DLD1 (cell line): ENCODE measurements around the gene NDUFB3.

ENCODE experiments used
- in situ Hi-C: cut with HindIII; loops from 2 replicates; pipeline ENCODE4 v1.10.0; 2017; ENCODE audit warnings: low sequenced_read_pairs

The NDUFB3 gene

DNA sequence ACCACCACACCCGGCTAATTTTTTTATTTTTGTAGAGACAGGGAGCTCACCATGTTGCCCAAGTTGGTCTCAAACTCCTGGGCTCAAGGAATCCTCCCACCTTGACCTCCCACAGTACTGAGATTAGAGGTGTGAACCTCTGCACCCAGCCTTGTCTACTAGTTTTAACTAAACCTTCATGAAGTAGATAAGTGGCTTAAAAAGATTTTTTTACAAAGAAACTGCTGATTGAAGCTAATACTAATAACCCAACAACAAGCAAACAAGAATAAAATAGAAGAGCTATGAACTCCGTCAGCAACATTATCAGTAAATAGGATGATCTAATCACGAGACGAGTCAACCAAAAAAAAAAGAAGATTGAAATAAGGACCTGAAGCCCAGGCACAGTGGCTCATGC, 18.8 kb downstream of the NDUFB3 start:
- in situ Hi-C loops: no loop called here

DNA sequence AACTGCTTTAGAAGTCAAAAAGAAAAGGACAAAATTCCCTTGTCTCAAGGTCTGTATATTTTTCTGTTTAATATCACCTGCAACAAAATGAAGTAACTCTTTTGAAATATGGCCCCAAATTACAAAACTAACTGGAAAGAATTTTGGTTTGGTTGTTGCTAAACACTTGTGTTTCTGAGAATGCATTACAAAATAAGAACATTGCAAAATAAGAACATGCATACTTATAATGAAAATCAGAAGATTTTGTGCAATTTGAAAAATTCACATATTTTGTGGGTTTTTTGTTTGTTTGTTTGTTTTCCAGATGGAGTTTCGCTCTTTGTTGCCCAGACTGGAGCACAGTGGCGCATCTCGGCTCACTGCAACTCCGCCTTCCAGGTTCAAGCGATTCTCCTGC, 21.8 kb downstream of the NDUFB3 start:
- in situ Hi-C loops: no loop called here

DNA sequence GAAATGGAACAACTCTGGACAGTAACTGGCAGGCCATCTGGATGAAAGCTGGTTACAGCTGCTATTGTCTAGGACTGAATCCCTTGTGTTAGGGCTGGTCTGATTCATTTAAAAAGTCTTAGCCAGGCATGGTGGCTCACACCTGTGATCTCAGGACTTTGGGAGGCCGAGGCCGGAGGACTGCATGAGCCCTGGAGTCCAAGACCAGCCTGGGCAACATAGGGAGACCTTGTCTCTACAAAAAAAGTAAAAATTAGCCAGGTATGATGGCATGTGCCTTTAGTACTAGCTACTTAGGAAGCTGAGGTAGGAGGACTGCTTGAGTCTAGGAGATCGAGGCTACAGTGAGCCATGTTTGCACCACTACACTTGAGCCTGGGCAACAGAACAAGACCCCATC, 28.7 kb downstream of the NDUFB3 start:
- in situ Hi-C loops: no loop called here

DNA sequence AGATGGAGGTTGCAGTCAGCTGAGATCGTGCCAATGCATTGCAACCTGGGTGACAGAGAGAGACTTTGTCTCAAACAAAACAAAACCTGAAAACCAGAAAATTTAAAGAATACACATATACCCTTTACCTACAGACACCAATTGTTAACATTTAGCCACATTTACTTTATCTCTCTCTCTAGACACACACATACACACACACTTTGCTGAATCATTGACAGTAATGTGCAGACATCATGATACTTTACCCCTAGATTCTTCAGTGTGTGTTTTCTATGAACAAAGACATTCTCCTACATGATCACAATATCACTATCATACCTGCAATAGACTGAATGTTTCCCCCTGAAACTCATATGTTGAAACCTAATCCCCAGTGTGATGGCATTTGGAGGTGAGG, 34.0 kb downstream of the NDUFB3 start:
- in situ Hi-C loops: no loop called here

DNA sequence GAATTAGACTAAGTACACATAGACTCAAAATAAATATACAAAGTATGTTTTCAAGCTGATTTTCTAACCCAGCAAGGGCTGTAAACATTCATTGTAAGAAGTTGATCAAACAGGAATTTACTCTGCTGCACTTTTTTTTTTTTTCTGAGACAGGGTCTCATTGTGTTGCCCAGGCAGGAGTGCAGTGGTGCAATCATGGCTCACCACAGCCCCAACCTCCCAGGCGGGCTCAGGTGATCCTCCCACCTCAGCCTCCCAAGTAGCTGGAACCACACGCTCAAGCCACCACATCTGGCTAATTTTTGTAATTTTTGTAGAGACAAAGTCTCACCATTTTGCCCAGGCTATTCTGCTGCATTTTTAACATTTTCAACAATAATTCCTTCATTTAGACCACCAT, 35.8 kb downstream of the NDUFB3 start:
- in situ Hi-C loops: no loop called here

DNA sequence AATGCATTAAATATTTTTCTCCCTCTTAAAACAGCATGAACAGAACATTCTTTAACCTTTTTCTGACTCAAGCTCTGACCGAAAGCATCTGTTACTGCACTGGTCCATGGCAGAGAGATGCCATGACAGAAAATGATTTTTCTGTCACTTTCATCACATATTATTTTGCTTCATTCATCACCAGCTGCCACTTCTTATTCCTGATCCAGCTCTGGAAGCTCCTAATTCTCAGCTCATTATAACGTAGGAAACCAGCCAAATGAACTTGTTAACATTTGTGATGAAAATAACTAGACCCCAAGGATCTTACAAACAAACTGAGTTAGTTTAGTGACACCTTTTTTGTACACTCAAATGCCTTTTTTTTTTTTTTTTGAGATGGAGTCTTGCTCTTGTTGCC, 36.5 kb downstream of the NDUFB3 start:
- in situ Hi-C loops: no loop called here

DNA sequence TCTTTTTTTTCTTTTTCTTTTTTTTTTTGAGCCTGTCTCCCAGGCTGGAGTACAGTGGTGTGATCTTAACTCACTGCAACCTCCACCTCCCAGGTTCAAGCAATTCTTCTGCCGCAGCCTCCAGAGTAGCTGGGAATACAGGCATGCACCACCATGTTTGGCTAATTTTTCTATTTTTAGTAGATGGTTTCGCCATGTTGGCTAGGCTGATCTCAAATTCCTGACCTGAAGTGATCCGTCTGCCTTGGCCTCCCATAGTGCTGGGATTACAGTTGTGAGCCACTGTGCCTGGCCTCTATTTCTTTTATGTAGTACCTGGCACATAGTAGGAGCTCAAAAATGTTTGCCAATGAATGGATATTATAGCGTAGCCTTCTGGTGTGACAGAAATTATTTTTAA, 37.4 kb downstream of the NDUFB3 start:
- in situ Hi-C loops: no loop called here

DNA sequence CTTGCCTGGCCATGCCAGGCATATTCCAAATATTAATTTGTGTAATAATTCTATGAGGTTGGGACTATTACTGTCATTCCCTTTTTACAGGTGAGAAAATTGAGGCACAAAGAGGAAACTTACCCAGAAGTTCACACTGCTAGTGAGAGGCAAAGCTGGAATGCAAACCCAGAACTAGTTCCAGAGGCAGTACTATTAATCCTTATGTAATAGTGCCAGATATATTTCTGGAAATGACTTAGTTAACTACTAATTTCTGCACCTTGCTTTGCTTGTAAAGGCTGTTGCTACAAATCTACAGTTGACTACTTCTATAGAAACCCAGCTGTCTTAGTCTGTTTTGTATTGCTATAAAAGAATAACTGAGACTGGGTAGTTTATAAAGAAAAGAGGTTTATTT, 38.8 kb downstream of the NDUFB3 start:
- in situ Hi-C loops: no loop called here

DNA sequence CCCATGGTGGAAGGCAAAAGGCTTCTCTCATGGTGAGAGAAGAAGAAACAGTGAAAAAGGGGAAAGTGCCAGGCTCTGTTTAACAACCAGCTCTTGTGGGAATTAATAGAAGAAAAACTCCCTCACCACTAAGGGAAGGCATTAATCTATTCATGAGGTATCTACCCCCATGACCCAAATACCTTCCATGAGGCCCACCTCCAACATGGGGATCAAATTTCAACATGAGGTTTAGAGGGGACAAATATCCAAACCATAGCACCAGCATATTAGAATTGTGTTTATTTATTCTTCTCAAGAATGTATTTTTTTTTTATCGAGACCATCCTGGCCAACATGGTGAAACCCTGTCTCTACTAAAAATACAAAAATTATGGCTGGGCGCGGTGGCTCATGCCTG, 39.3 kb downstream of the NDUFB3 start:
- in situ Hi-C loops: no loop called here

DNA sequence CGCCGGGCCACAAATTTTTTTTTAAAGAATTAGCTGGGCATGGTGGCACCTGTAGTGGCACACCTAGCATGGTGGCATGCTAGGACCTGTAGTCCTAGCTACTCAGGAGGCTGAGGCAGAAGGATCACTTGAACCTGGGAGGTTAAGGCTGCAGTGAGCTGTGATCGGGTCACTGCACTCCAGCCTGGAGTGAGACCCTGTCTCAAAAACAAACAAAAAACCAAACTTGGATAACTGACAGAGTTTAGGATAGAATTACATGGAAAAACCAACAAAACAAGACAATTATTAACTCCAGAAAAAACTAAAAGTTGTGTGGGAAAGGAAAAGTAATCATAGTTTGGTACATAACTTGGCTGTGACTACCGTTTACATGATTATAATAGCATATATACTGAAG, 42.5 kb downstream of the NDUFB3 start:
- in situ Hi-C loops: no loop called here

DNA sequence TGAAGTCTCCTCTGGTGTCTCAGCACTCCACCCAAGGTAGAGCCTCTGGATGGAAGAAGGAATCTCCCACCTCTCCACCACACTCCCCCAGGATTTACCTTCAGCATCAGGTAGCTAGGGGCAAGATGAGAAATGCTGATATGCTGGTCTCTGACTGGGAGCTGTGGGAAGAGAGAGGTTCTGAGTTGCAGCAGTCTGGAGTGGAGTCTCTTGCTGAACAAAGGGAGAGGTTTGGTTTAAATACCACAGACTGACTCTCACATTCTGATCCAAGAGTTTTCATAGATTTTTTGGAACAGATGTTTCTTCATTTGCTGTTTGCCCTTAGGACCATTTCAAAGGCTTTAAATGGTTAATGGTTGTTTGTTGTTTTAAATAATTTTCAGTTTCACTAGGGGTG, 43.0 kb downstream of the NDUFB3 start:
- in situ Hi-C loops: loop anchor here (5.0 kb wide), 1 partner anchor 37 kb away; no protein-coding TSS in a partner anchor

DNA sequence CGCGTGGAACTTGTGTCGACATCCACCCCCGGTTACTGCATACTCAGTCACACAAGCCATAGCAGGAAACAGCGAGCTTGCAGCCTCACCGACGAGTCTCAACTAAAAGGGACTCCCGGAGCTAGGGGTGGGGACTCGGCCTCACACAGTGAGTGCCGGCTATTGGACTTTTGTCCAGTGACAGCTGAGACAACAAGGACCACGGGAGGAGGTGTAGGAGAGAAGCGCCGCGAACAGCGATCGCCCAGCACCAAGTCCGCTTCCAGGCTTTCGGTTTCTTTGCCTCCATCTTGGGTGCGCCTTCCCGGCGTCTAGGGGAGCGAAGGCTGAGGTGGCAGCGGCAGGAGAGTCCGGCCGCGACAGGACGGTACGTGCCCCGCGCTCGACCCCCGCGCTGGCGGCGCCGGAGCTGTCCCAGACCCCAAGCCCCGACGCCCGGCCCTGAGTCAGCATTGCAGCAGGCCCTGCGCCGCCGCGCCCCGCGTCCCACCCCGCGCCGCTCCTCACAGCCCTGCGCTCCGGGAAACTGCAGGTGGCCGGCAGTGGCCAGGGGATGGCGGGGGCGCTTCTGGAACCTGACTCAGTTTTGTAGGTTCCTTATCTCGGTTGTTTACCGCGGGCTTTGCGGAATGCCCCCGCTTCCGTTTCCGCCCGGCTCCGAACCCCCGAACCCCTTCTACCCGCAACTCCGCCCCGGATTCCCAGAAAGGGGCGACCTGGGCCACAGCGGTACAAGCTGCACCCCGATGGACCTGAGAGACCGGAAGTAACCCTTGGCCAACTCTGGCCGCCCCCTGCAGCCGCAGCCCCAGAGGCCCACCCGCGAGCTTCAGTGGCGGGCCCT, 44.5 kb downstream of the NDUFB3 start, which contains the start of gene CFLAR:
TSS of gene CFLAR (plus strand) at position 50 of the 844 bp plus-strand sequence. CDS start 13,702 bp downstream, outside the sequence.
- in situ Hi-C loops: loop anchor here (5.0 kb wide), 1 partner anchor 36 kb away; no protein-coding TSS in a partner anchor

DNA sequence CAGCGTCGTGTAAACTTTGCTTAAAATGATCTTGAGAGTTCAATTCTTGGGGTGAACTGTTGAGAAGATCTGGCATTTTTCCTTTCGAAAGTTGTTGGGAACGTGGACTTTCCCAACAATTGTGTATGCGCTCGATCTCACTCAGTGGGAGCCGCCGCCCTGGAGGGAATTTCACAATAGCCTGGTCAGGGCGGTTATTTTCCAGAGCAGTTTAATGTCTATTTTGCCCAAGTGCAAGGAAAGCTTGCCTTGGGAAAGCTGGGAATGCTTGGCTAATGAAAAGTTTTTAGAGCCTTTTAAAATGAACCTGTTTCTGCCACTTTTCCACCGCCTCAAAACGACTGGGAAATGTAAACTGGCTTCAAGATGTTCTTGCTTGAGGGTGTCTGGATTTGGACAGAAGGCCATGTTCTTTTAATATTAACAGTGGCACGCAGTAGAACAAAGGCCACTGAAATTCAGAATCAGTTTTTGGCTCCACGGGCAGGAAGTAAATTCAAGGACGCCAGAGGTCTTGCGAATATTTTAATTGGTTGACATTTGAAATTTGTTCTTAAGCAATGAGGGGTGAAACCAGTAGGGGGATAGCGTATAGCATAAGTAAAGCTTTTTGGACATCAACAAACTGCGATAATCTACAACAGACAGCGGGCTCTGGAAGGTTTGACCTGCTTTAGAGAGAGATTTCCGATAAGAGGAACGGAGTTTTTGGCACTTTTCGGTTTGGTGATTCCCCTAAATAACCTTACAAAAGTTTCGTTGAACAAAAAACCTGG, 45.3 kb downstream of the NDUFB3 start:
- in situ Hi-C loops: loop anchor here (5.0 kb wide), 1 partner anchor 35 kb away; no protein-coding TSS in a partner anchor

DNA sequence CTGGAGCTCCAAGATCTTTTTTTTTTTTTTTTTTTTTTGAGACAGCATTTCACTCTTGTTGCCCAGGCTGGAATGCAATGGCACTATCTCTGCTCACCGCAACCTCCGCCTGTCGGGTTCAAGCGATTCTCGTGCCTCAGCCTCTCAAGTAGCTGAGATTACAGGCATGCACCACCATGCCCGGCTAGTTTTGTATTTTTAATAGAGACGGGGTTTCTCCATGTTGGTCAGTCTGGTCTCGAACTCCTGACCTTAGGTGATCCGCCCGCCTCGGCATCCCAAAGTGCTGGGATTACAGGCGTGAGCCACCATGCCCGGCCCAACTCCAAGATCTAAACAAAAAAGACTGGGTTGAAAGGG, 45.9 kb downstream of the NDUFB3 start:
- in situ Hi-C loops: loop anchor here (5.0 kb wide), 1 partner anchor 35 kb away; no protein-coding TSS in a partner anchor

DNA sequence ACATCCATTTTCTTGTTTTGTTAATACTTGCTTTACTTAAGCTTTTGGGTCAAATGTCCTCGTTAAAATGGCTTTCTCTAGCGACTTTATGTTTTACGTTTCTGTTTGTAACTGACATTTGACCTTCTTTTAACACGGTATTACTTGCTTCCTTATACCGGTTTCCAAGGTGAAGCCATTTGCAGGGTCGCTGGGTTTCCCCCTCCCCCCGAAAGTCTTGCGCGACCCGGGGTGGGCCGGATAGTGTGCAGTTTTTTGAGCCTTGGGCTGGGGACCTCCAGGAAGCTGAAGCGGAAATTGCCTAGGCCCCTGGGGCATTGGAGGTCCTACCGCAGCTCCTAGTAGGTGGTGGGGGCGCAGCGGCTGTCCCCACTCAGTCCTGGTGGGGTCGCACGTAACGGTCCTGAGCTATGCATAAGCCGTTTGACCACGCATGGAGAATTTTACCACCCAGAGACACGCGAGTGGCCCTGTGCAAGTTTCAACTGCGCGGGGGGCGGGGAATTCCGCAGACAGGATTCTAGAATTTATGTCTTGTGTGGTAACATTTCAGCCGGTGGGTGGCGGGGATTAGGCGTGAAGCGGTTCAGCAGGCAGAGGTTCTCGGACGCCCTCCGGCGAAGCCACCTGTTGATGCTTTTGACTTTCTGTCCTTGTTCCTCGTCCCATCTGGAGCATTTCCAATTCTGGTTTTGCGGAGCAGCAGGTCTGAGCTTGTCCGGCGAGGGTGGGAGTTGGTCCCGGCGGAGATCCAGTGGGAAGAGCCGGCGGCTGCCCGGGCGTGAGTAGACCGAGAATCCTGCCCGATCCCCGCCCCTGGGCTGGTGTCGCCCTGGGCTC, 46.5 kb downstream of the NDUFB3 start:
- in situ Hi-C loops: loop anchor here (5.0 kb wide), 1 partner anchor 34 kb away; no protein-coding TSS in a partner anchor

DNA sequence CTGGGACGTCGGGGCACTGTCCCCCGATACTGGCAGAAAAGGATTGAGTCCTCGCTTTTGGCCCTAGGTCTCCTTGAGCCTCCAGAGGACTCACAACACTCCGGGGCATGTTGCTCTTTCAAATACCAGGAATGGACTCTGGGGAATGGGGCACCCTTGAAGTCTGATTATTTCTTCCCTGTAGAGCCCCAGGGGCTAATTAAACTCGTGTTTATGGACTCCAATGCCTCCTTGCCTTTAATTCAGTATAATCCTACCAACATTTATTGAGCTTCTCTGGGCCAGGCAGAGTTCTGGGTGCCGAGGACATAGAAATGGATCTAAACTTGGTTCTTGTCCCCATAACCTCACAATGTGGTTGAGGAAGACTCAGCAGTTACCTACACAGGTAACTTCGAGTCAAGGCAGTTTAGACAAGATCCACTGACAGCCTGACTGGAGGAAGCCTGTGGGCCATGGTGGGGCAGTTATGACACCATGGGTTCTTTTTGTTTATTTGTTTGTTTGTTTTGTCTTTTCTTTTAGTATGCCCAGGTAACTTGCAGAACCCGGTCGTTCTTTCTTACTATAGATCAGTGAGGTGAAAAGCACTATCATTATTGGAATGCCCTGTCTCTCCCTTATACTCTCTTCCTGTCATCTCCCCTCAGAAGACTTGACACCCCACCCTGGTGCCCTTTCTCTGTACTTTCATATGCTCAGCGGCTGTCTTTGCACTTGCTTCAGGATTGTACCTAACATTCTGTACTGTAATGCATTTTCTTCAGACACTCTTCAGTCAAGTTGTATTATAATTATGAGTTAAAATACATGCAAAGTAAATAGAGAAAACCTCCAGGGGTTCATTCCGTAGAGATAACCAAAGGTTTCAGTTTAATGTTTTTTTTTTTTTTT, 47.4 kb downstream of the NDUFB3 start:
- in situ Hi-C loops: loop anchor here (5.0 kb wide), 1 partner anchor 33 kb away; no protein-coding TSS in a partner anchor

DNA sequence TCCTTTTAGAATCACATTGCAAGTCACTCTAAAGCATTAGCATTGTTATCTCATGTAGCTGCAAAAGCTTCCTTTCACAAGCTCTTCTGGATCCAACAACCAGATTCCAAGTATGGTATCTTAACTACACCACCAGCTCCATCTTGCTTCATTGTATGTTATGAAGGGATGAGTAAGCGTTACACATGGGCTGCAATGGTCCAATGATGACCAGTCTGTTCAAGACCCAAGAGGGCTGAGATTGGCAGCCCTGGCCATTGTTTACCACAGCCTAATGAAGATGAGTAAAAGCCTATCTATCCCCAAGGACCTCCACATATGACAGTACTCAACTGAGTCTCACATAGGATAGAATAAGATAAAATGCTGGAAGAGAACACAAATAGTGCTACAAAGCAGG, 50.5 kb downstream of the NDUFB3 start:
- in situ Hi-C loops: no loop called here

DNA sequence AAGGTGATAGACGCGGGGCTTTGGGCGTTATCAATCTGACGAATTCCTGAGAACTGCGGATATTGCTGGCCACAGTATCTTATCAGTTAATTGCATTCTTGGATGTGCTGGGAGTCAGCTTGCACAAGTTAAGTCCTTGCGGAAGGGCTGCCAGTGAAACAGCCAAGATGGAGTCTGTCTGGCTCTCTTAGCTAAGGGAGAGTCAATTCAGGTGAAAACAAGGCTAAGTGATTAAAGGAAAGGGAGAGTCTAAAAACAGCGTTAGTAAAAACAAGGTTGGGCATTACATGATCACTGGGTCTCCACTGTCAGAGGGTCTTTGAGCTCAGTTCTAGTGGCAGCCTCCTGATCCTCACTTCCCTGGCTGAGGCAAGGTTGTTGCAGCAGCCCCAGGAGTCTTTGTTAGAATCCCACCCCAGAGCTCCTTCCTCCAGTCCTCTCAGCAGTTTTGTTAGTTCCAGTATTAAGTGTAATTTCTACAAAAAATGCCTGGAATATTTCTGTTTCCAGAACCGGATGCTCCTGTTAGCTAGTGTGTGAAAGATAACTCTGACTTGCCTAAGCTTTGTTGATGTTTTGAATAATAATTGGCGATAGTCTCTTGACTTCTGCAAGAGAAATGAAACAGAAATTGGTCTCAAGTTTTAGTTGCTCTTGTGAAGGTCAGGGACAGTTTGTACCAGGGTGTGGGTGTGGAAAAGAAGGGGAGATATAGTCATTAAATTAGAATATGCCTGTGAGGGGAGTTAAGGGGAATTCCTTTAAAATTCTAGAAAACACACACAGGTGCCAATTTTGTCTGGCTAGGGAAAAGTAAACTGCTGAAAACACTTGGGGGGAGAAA, 54.7 kb downstream of the NDUFB3 start:
- in situ Hi-C loops: no loop called here

DNA sequence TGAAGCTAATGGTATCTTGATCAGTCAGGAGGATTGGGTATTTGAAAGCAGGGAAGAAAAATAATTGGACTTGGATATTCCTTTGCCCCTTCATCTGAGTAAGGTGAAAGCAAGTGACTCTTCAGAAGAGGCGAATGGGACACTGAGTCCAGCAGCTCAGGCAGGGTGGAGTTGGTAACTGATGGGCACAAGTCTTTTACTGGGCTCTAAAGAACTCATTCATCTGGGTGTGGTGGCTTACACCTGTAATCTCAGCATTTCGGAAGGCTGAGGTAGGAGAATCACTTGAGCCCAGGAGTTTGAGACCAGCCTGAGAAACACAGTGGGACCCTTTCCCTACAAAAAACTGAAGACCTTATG, 55.3 kb downstream of the NDUFB3 start:
- in situ Hi-C loops: no loop called here
